HFFc6 (cell line): Measurements from ENCODE around the gene REXO4. TPM values are rescaled to one million over a fixed set of nuclear protein-coding genes. Genes with fewer than 3 reads are reported as not detected.

Experiments used
- DNase-seq: peaks from one replicate; pipeline ENCODE4 v3.0.0-alpha.2; 2018
- H3K27ac Mint-ChIP-seq: 2 replicates; pipeline ENCODE4 v1.8.0; 2020; ENCODE audit warnings: mild to moderate bottlenecking, mixed read lengths
- H3K27me3 Mint-ChIP-seq: 2 replicates; pipeline ENCODE4 v1.8.0; 2021; ENCODE audit warnings: mild to moderate bottlenecking, moderate library complexity, mixed read lengths; ENCODE audit not compliant: insufficient read depth
- H3K36me3 Mint-ChIP-seq: 2 replicates; pipeline ENCODE4 v1.8.0; 2021; ENCODE audit warnings: low read depth, mixed read lengths
- H3K4me1 Mint-ChIP-seq: 2 replicates; pipeline ENCODE4 v1.8.0; 2020; ENCODE audit warnings: low read depth, mixed read lengths
- H3K4me3 Mint-ChIP-seq: 2 replicates; pipeline ENCODE4 v1.8.0; 2020; ENCODE audit warnings: mild to moderate bottlenecking, moderate library complexity, mixed read lengths
- H3K9me3 Mint-ChIP-seq: 2 replicates; pipeline ENCODE4 v1.8.0; 2020; ENCODE audit warnings: mild to moderate bottlenecking, mixed read lengths
- total RNA-seq, 6 experiments: library from RNA; stranded (reverse); fragmentation: NEBNext Ultra II Directional; extraction: Animal tissue kit (Norgen Biotek cat#: 25700); gene quantifications; 2 replicates in 1 of 6; 3 replicates in 5 of 6; pipeline ENCODE4 v1.2.3, GENCODE V29; 2021
- TF ChIP-seq, protein P1 (sequence below): fragments of 200-600 bp; sonication (generic); IDR thresholded peaks from 2 replicates; pipeline ENCODE4 v1.5.0; 2021; ENCODE audit warnings: antibody characterized with exemption, mild to moderate bottlenecking

REXO4 gene
- total RNA-seq, 6 experiments from 2014 or later = 20.4 to 26.3 (median 23.5) TPM

DNA sequence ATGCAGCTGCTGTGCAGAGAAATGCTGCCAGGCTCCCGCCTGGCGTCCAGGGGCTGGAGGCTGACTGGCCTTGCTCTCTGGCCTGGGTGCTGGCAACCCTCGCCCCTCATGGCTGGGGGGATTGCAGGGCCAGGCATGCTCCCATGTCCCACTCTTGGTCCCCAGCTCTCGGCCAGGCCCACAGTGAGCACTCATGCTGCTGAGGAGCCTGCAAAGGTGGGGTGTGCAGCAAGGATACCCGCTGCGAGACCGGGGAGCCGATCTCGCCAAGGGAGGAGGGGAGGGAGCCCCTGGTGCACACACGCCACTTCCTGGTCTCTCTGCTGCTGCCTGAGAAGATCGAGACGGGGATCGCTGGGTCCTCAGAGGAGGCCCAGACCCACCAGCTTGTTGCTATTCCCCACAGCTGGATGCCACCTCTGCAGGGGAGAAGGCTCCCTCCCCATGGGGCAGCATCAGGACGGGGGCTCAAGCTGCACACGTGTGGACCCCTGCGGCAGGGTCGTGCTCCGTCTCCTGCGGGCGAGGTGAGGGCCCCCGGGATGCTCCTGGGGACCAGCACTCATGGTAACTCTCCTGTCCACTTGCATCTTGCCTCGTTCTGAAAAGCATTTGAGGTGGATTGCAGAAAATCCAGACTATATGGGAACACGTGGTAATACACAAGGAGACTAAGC is 27.6 kb upstream of the REXO4 start:
- no peak for DNase-seq
- no peaks in the 10 kb centered on the region for H3K4me1 Mint-ChIP-seq
- no peaks in the 10 kb centered on the region for H3K36me3 Mint-ChIP-seq
- TF ChIP-seq, protein P1, sequence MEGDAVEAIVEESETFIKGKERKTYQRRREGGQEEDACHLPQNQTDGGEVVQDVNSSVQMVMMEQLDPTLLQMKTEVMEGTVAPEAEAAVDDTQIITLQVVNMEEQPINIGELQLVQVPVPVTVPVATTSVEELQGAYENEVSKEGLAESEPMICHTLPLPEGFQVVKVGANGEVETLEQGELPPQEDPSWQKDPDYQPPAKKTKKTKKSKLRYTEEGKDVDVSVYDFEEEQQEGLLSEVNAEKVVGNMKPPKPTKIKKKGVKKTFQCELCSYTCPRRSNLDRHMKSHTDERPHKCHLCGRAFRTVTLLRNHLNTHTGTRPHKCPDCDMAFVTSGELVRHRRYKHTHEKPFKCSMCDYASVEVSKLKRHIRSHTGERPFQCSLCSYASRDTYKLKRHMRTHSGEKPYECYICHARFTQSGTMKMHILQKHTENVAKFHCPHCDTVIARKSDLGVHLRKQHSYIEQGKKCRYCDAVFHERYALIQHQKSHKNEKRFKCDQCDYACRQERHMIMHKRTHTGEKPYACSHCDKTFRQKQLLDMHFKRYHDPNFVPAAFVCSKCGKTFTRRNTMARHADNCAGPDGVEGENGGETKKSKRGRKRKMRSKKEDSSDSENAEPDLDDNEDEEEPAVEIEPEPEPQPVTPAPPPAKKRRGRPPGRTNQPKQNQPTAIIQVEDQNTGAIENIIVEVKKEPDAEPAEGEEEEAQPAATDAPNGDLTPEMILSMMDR = no peak
- H3K4me3 Mint-ChIP-seq = no peak overlapping the region
- H3K9me3 Mint-ChIP-seq = no peaks in the 10 kb centered on the region
- H3K27me3 Mint-ChIP-seq = peaks cover 19% of the 10 kb centered on the region
- no peak overlapping the region for H3K27ac Mint-ChIP-seq

DNA sequence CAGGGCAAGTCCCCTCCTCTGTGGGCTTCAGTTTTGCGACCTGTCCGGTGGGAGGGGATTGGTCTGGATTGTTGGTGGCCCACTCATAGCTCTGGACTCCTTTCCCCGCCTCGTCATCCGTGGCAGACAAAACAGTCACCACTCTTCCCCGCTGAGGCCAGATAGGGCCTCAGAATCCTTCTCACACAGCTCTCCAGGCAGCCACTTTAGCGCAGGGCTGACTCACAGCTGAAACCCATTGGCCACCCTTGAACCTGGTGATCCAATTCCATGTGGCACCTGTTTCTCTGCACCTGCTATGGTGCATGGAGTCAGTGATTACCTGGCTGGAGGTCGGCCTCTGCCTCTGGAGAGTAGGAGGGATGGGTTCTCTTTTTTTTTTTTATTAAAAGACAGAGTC is 26.2 kb upstream of the REXO4 start:
- H3K27ac Mint-ChIP-seq = no peak overlapping the region
- no peaks in the 10 kb centered on the region for H3K4me1 Mint-ChIP-seq
- H3K36me3 Mint-ChIP-seq = no peaks in the 10 kb centered on the region
- peaks cover 25% of the 10 kb centered on the region for H3K27me3 Mint-ChIP-seq
- no peak overlapping the region for H3K4me3 Mint-ChIP-seq
- peak; percentile 11 for DNase-seq
- no peaks in the 10 kb centered on the region for H3K9me3 Mint-ChIP-seq
- TF ChIP-seq, protein P1 = no peak

DNA sequence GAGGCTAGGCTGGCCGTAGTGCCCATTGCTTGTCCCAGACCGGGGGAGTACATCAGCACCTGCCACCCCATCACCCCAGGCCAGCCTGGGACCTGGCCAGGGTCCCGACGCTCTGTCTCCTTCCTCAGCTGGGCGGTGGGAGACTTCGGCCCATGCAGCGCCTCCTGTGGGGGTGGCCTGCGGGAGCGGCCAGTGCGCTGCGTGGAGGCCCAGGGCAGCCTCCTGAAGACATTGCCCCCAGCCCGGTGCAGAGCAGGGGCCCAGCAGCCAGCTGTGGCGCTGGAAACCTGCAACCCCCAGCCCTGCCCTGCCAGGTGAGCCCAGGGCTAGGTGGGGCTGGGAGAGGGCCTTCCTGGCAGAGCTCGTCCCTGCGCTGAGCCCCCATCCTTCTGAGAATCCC is 25.4 kb upstream of the REXO4 start:
- TF ChIP-seq, protein P1 = no peak; the same call in 1 of the 2 replicates
- H3K9me3 Mint-ChIP-seq = no peaks in the 10 kb centered on the region
- peaks cover 29% of the 10 kb centered on the region for H3K27me3 Mint-ChIP-seq
- no peak for DNase-seq
- no peak overlapping the region for H3K27ac Mint-ChIP-seq
- no peaks in the 10 kb centered on the region for H3K4me1 Mint-ChIP-seq
- no peak overlapping the region for H3K4me3 Mint-ChIP-seq
- no peaks in the 10 kb centered on the region for H3K36me3 Mint-ChIP-seq

DNA sequence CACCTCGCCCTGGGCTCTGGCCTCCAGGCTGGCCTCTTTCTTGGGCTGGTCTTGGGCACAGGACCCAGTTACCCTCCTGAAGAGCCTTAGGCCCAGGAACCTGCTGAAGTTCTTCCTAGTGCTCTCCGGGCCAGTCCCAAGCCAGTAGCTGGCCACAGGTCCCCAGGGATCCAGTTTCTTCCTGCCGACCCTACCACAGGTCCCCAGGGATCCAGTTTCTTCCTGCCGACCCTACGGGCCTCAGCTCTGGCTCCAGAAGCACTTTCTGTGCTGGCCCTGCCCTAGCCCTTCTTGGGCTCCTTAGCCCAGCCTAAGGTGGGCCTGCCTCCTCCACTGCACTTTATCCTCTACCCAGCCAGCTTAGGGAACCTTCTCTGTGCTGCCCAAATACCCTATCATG is 23.8 kb upstream of the REXO4 start:
- no peak overlapping the region for H3K27ac Mint-ChIP-seq
- H3K27me3 Mint-ChIP-seq = peaks cover 30% of the 10 kb centered on the region
- TF ChIP-seq, protein P1 = no peak
- H3K36me3 Mint-ChIP-seq = no peaks in the 10 kb centered on the region
- no peaks in the 10 kb centered on the region for H3K4me1 Mint-ChIP-seq
- no peak for DNase-seq
- H3K4me3 Mint-ChIP-seq = no peak overlapping the region
- H3K9me3 Mint-ChIP-seq = no peaks in the 10 kb centered on the region

DNA sequence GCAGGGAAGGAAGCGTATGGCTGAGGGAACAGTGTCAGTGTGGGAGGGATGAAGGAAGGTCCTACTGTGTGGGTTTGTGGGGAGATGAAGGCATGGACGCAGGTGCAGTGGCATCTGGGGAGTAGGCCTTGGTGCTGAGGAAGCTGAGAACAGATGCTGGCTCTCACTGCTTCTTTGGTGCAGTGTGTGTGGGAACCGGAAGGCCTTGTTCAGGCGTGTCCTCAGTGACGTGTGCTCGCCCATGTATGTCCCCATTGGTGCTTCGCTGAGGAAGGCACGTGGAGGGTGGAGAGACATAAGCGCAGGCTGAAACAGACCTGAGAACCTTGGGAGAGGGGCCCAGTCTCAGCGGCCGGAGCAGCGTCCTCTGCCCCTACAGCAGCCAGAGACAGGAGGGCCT is 23.1 kb upstream of the REXO4 start:
- peaks cover 28% of the 10 kb centered on the region for H3K27me3 Mint-ChIP-seq
- no peak overlapping the region for H3K27ac Mint-ChIP-seq
- H3K4me3 Mint-ChIP-seq = no peak overlapping the region
- H3K9me3 Mint-ChIP-seq = no peaks in the 10 kb centered on the region
- H3K36me3 Mint-ChIP-seq = no peaks in the 10 kb centered on the region
- no peaks in the 10 kb centered on the region for H3K4me1 Mint-ChIP-seq
- no peak for DNase-seq
- TF ChIP-seq, protein P1 = no peak
